ENCODE results near the gene APOL1. TPM values are rescaled to one million over a fixed set of nuclear protein-coding genes. Genes with fewer than 3 reads are reported as not detected.

The APOL1 gene
- total RNA-seq, 1 experiment from 2014 or later, result 33.0 TPM

DNA sequence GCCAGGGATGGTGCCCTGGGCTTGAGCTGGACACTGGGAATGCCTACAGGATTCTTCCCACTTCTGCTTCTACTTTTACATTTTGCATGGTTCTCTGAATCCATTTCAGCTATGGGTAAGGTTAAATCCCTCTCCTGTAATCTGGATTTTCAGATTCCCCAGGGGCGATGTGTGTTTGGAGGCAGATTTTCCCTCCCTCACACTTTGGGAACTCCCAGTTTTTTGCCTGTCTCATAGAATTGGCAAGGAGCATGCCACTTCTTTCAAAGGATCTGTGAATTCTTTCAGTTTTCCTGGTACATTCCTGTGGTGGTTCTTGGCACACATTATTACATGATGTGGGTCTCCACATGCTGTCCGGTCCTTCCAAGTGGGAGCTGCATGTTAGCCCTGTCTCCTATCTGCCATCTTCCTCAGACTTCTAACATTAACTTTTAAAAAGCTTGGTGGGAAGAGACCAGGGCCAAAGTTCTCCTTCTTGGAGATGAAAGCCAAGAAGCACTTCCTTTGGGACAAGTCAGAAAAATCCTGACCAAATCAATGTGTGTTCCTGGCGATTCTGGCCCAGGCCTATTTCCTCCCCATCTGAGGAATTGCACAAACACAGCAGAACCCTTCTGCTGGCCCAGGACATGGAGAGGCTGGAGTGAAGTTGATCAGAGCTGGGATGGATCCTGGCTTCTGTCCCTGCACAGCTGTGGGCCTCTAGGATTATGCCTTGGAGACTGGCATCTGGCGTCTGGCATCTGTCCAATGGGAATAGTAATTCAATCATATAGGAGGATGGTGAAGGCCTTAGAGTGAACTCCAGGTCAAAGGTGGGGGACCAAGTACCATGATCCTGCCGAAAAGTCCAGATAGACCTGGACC, 8.2 kb upstream of the APOL1 start:
- H3K79me2 ChIP-seq (ENCODE audit: low read depth), result no peaks in the 10 kb centered on the region
- peaks cover 3% of the 10 kb centered on the region; the same call in 1 of the 2 replicates for H3K4me1 ChIP-seq (replicated peaks; ENCODE audit: insufficient read depth)
- no peak overlapping the region; the same call in 1 of the 2 replicates for H2AFZ ChIP-seq
- H3K9me2 ChIP-seq (ENCODE audit: insufficient read depth), result no peaks in the 10 kb centered on the region
- CTCF ChIA-PET, result no interaction called here
- no TSS peak for BruUV-seq (replicated peaks)
- no peaks in the 10 kb centered on the region for H3K36me3 ChIP-seq (ENCODE audit: low read depth)
- intact Hi-C loops (cut with micrococcal nuclease; ENCODE audit: unreplicated experiment), result no loop called here
- no peak overlapping the region for H3K27ac ChIP-seq
- no peaks in the 10 kb centered on the region for H3F3A ChIP-seq (ENCODE audit: insufficient read depth, low read depth)
- no peaks in the 10 kb centered on the region for H4K20me1 ChIP-seq (ENCODE audit: insufficient read depth)
- no peak overlapping the region for H3K4me3 ChIP-seq
- no peak overlapping the region for H3K4me2 ChIP-seq
- TF ChIP-seq EZH2 (IDR thresholded peaks at IDR 0.05; ENCODE audit: low read depth), result no peak
- TF ChIP-seq, protein P1, sequence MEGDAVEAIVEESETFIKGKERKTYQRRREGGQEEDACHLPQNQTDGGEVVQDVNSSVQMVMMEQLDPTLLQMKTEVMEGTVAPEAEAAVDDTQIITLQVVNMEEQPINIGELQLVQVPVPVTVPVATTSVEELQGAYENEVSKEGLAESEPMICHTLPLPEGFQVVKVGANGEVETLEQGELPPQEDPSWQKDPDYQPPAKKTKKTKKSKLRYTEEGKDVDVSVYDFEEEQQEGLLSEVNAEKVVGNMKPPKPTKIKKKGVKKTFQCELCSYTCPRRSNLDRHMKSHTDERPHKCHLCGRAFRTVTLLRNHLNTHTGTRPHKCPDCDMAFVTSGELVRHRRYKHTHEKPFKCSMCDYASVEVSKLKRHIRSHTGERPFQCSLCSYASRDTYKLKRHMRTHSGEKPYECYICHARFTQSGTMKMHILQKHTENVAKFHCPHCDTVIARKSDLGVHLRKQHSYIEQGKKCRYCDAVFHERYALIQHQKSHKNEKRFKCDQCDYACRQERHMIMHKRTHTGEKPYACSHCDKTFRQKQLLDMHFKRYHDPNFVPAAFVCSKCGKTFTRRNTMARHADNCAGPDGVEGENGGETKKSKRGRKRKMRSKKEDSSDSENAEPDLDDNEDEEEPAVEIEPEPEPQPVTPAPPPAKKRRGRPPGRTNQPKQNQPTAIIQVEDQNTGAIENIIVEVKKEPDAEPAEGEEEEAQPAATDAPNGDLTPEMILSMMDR (conservative IDR thresholded peaks at IDR 0.05), result no peak
- H3K9me3 ChIP-seq (ENCODE audit: insufficient read depth, low read depth), result no peaks in the 10 kb centered on the region
- no peak for DNase-seq
- no peaks in the 10 kb centered on the region for H3K27me3 ChIP-seq (ENCODE audit: insufficient read depth, low read depth)
- POLR2A ChIA-PET (ENCODE audit: unreplicated experiment), result no interaction called here

DNA sequence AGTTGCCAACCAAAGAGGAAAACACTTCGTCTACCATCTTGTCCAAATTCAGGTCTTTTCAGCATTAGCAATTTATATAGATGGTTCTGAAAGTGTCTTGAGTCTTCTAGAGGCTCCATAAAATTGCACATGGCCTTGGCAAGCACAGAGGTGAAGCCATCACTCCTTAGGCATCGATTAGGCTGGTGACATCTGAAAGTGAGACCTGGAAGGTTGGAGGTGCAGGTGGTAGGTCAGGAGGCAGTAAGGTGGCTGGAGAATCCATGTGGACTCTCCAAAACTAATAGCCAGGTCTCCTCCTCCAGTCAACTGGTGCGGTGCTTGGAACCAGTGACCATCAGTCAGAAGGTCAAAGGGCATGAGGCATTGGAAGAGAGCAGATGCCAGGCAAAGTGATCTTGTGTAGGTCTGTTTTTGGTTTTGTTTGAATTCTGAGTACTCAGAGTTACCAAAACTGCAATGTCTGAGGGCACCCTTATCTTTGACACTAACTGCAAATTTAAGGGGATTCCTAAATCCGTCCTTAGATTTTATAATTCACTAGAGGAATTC, 7.1 kb upstream of the APOL1 start:
- intact Hi-C loops (cut with micrococcal nuclease; ENCODE audit: unreplicated experiment), result no loop called here
- CTCF ChIA-PET, result no interaction called here

DNA sequence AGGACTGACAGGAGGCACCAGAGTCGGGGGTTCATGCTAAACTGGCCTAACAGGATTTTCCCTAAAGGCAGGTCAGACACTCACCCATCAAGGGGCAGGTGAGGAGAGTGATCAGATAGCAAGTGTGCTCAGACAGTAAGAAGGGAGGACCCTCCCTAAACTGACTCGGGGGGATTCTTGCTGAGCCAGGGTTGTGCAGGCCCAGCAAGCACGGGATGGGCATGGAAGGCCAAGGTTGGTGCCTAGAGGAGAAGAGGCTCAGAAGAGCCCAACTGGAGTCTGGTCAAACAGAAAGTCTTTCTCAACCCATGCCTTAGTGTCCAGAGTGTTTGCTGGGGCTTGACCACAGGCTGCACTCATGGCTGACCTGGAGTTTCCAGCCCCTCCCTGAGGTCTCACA, 6.2 kb upstream of the APOL1 start:
- ChIA-PET CTCF (no interaction called here), POLR2A (ENCODE audit: unreplicated experiment) (no interaction called here)
- no TSS peak for BruUV-seq (replicated peaks)
- Histone ChIP-seq H3F3A (ENCODE audit: insufficient read depth, low read depth) (no peaks in the 10 kb centered on the region), H2AFZ (no peak overlapping the region), H4K20me1 (ENCODE audit: insufficient read depth) (no peaks in the 10 kb centered on the region), H3K27ac (no peak overlapping the region), H3K79me2 (ENCODE audit: low read depth) (no peaks in the 10 kb centered on the region), H3K27me3 (ENCODE audit: insufficient read depth, low read depth) (no peaks in the 10 kb centered on the region), H3K36me3 (ENCODE audit: low read depth) (no peaks in the 10 kb centered on the region), H3K4me2 (no peak overlapping the region), H3K4me1 (replicated peaks; ENCODE audit: insufficient read depth) (peaks cover 7% of the 10 kb centered on the region), H3K9me3 (ENCODE audit: insufficient read depth, low read depth) (no peaks in the 10 kb centered on the region), H3K4me3 (no peak overlapping the region), H3K9me2 (ENCODE audit: insufficient read depth) (no peaks in the 10 kb centered on the region)
- no peak for DNase-seq
- TF ChIP-seq EZH2 (IDR thresholded peaks at IDR 0.05; ENCODE audit: low read depth), result no peak
- TF ChIP-seq, protein P1 (conservative IDR thresholded peaks at IDR 0.05), result no peak
- intact Hi-C loops (cut with micrococcal nuclease; ENCODE audit: unreplicated experiment), result no loop called here

More for the DNA sequence above, 7.1 kb upstream of the APOL1 start:
- H3K4me3 ChIP-seq, result no peak overlapping the region
- H3K9me2 ChIP-seq (ENCODE audit: insufficient read depth), result no peaks in the 10 kb centered on the region
- H4K20me1 ChIP-seq (ENCODE audit: insufficient read depth), result no peaks in the 10 kb centered on the region
- no peak overlapping the region for H2AFZ ChIP-seq
- POLR2A ChIA-PET (ENCODE audit: unreplicated experiment), result no interaction called here
- TF ChIP-seq, protein P1 (conservative IDR thresholded peaks at IDR 0.05), result no peak
- no peak for TF ChIP-seq EZH2 (IDR thresholded peaks at IDR 0.05; ENCODE audit: low read depth)
- DNase-seq, result no peak
- H3K4me2 ChIP-seq, result no peak overlapping the region
- no peaks in the 10 kb centered on the region for H3K79me2 ChIP-seq (ENCODE audit: low read depth)
- H3F3A ChIP-seq (ENCODE audit: insufficient read depth, low read depth), result no peaks in the 10 kb centered on the region
- BruUV-seq (replicated peaks), result no TSS peak
- no peaks in the 10 kb centered on the region for H3K27me3 ChIP-seq (ENCODE audit: insufficient read depth, low read depth)
- H3K9me3 ChIP-seq (ENCODE audit: insufficient read depth, low read depth), result no peaks in the 10 kb centered on the region
- H3K36me3 ChIP-seq (ENCODE audit: low read depth), result no peaks in the 10 kb centered on the region
- no peaks in the 10 kb centered on the region for H3K4me1 ChIP-seq (replicated peaks; ENCODE audit: insufficient read depth)
- no peak overlapping the region for H3K27ac ChIP-seq

All from PC-9 (cell line).